Measurements from ENCODE around the gene DYNC2H1.

Gene DYNC2H1

DNA sequence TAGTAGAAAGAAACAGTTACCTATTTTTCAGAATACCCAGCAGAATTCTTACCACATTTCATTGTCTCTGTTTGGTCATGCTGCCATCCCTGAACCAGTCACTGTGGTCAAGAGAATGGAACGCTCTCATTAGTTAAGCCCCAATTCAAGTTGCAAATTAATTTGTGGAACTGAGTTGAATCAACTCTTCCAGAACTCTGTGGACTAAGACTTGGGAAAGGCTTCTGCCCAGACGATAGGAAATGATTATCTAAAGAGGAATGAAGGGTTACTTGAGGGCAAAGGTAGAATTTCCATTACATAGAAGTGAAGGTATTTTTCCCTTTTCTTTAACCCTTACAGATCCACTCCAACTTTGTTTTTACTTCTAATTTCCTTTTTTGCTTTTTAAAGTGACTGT is 286.4 kb downstream of the DYNC2H1 start:
- Histone ChIP-seq H3K36me3 (ENCODE audit: insufficient read depth, low read length) (no peaks in the 10 kb centered on the region), H3K4me2 (ENCODE audit: insufficient read depth, low read length) (no peak overlapping the region), H3K4me1 (ENCODE audit: insufficient read depth, low read length) (no peaks in the 10 kb centered on the region), H3K4me3 (ENCODE audit: low read depth in 1 of 2, low read length in 2 of 2) (no peak overlapping the region), H3K9me3 (ENCODE audit: insufficient read depth, low read length, severe bottlenecking) (no peaks in the 10 kb centered on the region), H3K27me3 (ENCODE audit: insufficient read depth, low read length, poor library complexity) (no peaks in the 10 kb centered on the region), H2AFZ (ENCODE audit: low read depth, low read length) (no peak overlapping the region), H4K20me1 (ENCODE audit: insufficient read depth, low read length) (no peaks in the 10 kb centered on the region), H3K79me2 (ENCODE audit: insufficient read depth, low read length) (no peaks in the 10 kb centered on the region), H3K27ac (ENCODE audit: low read length) (no peak overlapping the region), H3K9ac (ENCODE audit: low read depth, low read length) (no peak overlapping the region)
- ATAC-seq (ENCODE audit: insufficient read depth, low read depth), result no peak
- no peak for DNase-seq
- no peak for TF ChIP-seq EZH2 (IDR thresholded peaks at IDR 0.05; ENCODE audit: borderline replicate concordance, low read depth, low read length, severe bottlenecking)
- TF ChIP-seq, protein P1, sequence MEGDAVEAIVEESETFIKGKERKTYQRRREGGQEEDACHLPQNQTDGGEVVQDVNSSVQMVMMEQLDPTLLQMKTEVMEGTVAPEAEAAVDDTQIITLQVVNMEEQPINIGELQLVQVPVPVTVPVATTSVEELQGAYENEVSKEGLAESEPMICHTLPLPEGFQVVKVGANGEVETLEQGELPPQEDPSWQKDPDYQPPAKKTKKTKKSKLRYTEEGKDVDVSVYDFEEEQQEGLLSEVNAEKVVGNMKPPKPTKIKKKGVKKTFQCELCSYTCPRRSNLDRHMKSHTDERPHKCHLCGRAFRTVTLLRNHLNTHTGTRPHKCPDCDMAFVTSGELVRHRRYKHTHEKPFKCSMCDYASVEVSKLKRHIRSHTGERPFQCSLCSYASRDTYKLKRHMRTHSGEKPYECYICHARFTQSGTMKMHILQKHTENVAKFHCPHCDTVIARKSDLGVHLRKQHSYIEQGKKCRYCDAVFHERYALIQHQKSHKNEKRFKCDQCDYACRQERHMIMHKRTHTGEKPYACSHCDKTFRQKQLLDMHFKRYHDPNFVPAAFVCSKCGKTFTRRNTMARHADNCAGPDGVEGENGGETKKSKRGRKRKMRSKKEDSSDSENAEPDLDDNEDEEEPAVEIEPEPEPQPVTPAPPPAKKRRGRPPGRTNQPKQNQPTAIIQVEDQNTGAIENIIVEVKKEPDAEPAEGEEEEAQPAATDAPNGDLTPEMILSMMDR (IDR thresholded peaks at IDR 0.05; ENCODE audit: borderline replicate concordance, extremely low read depth, low read length, poor library complexity, severe bottlenecking), result no peak

DNA sequence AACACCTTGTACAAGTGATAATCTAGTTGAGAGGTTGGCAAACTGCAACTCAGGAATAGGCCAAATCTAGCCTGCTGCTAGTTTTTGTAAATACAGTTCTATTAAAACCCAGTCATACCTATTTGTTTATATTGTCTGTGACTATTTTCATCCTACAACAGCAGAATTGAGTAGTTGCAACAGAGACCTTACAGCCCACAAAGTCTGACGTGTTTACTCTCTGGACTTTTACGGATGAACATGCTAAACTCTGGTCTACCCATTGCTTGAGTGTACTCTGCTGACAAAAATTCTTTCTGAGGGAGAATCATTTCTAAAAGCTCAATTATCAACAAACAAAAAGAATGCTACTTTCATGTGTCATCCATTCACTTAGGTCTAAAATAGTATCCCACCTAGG is 287.0 kb downstream of the DYNC2H1 start:
- no peak for ATAC-seq (ENCODE audit: insufficient read depth, low read depth)

DNA sequence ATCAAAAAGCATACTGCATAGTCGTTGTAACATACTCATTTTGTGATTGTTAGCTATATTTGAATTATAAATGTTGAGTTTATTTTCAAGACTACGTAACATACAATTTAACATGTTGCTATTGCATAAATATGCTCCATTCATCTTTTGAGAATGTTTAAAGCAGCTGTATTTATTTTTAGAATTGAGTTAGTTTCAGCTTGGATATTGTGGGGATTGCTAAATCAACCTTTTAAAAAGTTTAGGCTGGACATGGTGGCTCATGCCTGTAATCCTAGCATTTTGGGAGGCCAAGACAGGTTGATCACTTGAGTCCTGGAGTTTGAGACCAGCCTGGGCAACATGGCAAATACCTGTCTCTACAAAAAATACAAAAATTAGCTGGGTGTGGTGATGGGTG is 288.1 kb downstream of the DYNC2H1 start:
- TF ChIP-seq EZH2 (IDR thresholded peaks at IDR 0.05; ENCODE audit: borderline replicate concordance, low read depth, low read length, severe bottlenecking), result no peak
- TF ChIP-seq, protein P1 (IDR thresholded peaks at IDR 0.05; ENCODE audit: borderline replicate concordance, extremely low read depth, low read length, poor library complexity, severe bottlenecking), result no peak
- H3K4me2 ChIP-seq (ENCODE audit: insufficient read depth, low read length), result no peak overlapping the region

More for the DNA sequence above, 287.0 kb downstream of the DYNC2H1 start:
- Histone ChIP-seq H3K4me1 (ENCODE audit: insufficient read depth, low read length) (no peaks in the 10 kb centered on the region), H4K20me1 (ENCODE audit: insufficient read depth, low read length) (no peaks in the 10 kb centered on the region), H3K9me3 (ENCODE audit: insufficient read depth, low read length, severe bottlenecking) (no peaks in the 10 kb centered on the region), H3K4me3 (ENCODE audit: low read depth in 1 of 2, low read length in 2 of 2) (no peak overlapping the region), H3K79me2 (ENCODE audit: insufficient read depth, low read length) (no peaks in the 10 kb centered on the region), H3K27me3 (ENCODE audit: insufficient read depth, low read length, poor library complexity) (no peaks in the 10 kb centered on the region), H3K4me2 (ENCODE audit: insufficient read depth, low read length) (no peak overlapping the region), H2AFZ (ENCODE audit: low read depth, low read length) (no peak overlapping the region), H3K9ac (ENCODE audit: low read depth, low read length) (no peak overlapping the region), H3K27ac (ENCODE audit: low read length) (no peak overlapping the region), H3K36me3 (ENCODE audit: insufficient read depth, low read length) (no peaks in the 10 kb centered on the region)
- no peak for DNase-seq
- TF ChIP-seq, protein P1 (IDR thresholded peaks at IDR 0.05; ENCODE audit: borderline replicate concordance, extremely low read depth, low read length, poor library complexity, severe bottlenecking), result no peak

DNA sequence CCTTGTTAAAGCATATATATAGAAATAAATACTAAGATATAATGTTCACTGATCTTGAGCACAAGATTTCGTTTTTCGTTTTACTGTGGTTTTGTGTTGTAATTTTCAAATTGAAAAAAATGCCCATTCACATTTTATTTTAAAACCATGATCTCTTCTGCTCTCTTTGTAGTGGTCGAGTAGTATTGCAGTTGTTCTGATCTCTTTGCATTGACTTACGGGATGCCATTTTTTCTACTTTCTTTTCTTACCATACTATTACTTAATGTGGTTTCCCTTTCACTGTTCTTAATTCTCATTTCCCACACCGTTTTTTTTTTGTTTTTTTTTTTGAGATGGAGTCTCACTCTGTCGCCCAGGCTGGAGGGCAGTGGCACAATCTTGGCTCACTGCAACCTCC is 289.6 kb downstream of the DYNC2H1 start:
- Histone ChIP-seq H3K4me3 (ENCODE audit: low read depth in 1 of 2, low read length in 2 of 2) (no peak overlapping the region), H3K27ac (ENCODE audit: low read length) (no peak overlapping the region), H3K9ac (ENCODE audit: low read depth, low read length) (no peak overlapping the region), H3K4me1 (ENCODE audit: insufficient read depth, low read length) (no peaks in the 10 kb centered on the region), H3K79me2 (ENCODE audit: insufficient read depth, low read length) (no peaks in the 10 kb centered on the region), H4K20me1 (ENCODE audit: insufficient read depth, low read length) (no peaks in the 10 kb centered on the region), H3K27me3 (ENCODE audit: insufficient read depth, low read length, poor library complexity) (no peaks in the 10 kb centered on the region), H3K36me3 (ENCODE audit: insufficient read depth, low read length) (no peaks in the 10 kb centered on the region), H3K9me3 (ENCODE audit: insufficient read depth, low read length, severe bottlenecking) (peaks cover 3% of the 10 kb centered on the region), H2AFZ (ENCODE audit: low read depth, low read length) (no peak overlapping the region), H3K4me2 (ENCODE audit: insufficient read depth, low read length) (no peak overlapping the region)
- TF ChIP-seq, protein P1 (IDR thresholded peaks at IDR 0.05; ENCODE audit: borderline replicate concordance, extremely low read depth, low read length, poor library complexity, severe bottlenecking), result no peak
- no peak for TF ChIP-seq EZH2 (IDR thresholded peaks at IDR 0.05; ENCODE audit: borderline replicate concordance, low read depth, low read length, severe bottlenecking)
- peak; percentile 81 for ATAC-seq (ENCODE audit: insufficient read depth, low read depth)
- DNase-seq, result no peak

More for the DNA sequence above, 288.1 kb downstream of the DYNC2H1 start:
- Histone ChIP-seq H3K27ac (ENCODE audit: low read length) (no peak overlapping the region), H3K4me1 (ENCODE audit: insufficient read depth, low read length) (no peaks in the 10 kb centered on the region), H3K9ac (ENCODE audit: low read depth, low read length) (no peak overlapping the region), H2AFZ (ENCODE audit: low read depth, low read length) (no peak overlapping the region), H3K9me3 (ENCODE audit: insufficient read depth, low read length, severe bottlenecking) (peaks cover 3% of the 10 kb centered on the region), H4K20me1 (ENCODE audit: insufficient read depth, low read length) (no peaks in the 10 kb centered on the region), H3K79me2 (ENCODE audit: insufficient read depth, low read length) (no peaks in the 10 kb centered on the region), H3K4me3 (ENCODE audit: low read depth in 1 of 2, low read length in 2 of 2) (no peak overlapping the region), H3K27me3 (ENCODE audit: insufficient read depth, low read length, poor library complexity) (no peaks in the 10 kb centered on the region), H3K36me3 (ENCODE audit: insufficient read depth, low read length) (no peaks in the 10 kb centered on the region)
- DNase-seq, result no peak
- ATAC-seq (ENCODE audit: insufficient read depth, low read depth), result no peak
